A549 treated with Hydrocortisone at 1 μM for 4 hours (cell line): ENCODE results near the gene ARFGAP1. TPM values are rescaled to one million over a fixed set of nuclear protein-coding genes. Genes with fewer than 3 reads are reported as not detected.

Experiments used
- total RNA-seq: library from RNA; stranded (reverse); fragments of 200-300 nt; extraction: Qiagen RNA extraction; gene quantifications from 5 replicates; pipeline ENCODE4 v1.2.3, GENCODE V29; 2022

ARFGAP1 gene
- 55.1 to 64.9 TPM (median 60.9 TPM) in 5 replicates for total RNA-seq

GRCh38 chr20:63272105-63273058, at the start of gene ARFGAP1:
TSS of gene ARFGAP1 (plus strand) at chr20:63272813. CDS start at chr20:63275581, 2,768 bp downstream.

GRCh38 chr20:63235399-63235983, 37.1 kb upstream of the ARFGAP1 start, which contains the start of gene BIRC7:
TSS of gene BIRC7 (plus strand) at chr20:63235905. CDS start at chr20:63236097, 192 bp downstream.

GRCh38 chr20:63254232-63254605, 18.4 kb upstream of the ARFGAP1 start, which contains the start of gene NKAIN4:
TSS of gene NKAIN4 (minus strand) at chr20:63254463. CDS start at chr20:63254450, 13 bp downstream.

GRCh38 chr20:63292904-63293303, 20.3 kb downstream of the ARFGAP1 start, which contains the start of gene COL20A1:
TSS of gene COL20A1 (plus strand) at chr20:63293186. CDS start at chr20:63295108, 1,922 bp downstream.

Other genes with a start within 250 kb of the ARFGAP1 start
- gene YTHDF1, start 56.7 kb upstream of the ARFGAP1 start, total RNA-seq = 46.2 to 49.5 TPM (median 48.2 TPM) in 5 replicates
- gene BIRC7, start 36.9 kb upstream of the ARFGAP1 start, total RNA-seq = 1.6 to 3.2 TPM (median 2.1 TPM) in 5 replicates
- gene NKAIN4, start 18.4 kb upstream of the ARFGAP1 start, total RNA-seq = 4.3 to 6.9 TPM (median 5.0 TPM) in 5 replicates
- gene COL20A1, start 20.4 kb downstream of the ARFGAP1 start, total RNA-seq = 0.38 to 0.93 TPM (median 0.71 TPM) in 5 replicates
- 0.10 to 0.35 TPM (median 0.24 TPM) in 5 replicates for gene CHRNA4, start 88.5 kb downstream of the ARFGAP1 start, total RNA-seq
- gene KCNQ2, start 199.8 kb downstream of the ARFGAP1 start, total RNA-seq = 0.16 to 0.62 TPM (median 0.46 TPM) in 5 replicates
- 142 to 176 TPM (median 148 TPM) in 5 replicates for gene EEF1A2, start 226.3 kb downstream of the ARFGAP1 start, total RNA-seq
- gene PPDPF, start 248.0 kb downstream of the ARFGAP1 start, total RNA-seq = 234 to 352 TPM (median 331 TPM) in 5 replicates